Measurements from ENCODE around the gene TCF3.
A peak's percentile ranks its signal among the peaks of the same experiment; 100 is the strongest.

Gene TCF3

GRCh38 chr19:1652471-1653299 is at the start of gene TCF3:
Gene TCF3 (minus strand): TSS chr19:1652615. CDS start chr19:1650248, 2,367 bp downstream.
- Histone ChIP-seq H2AFZ (ENCODE audit: low read depth, low read length, severe bottlenecking) (peak within 1 kb of the TSS; percentile 91), H3K27me3 (ENCODE audit: low read length) (no peaks in the 10 kb centered on the region), H3K4me3 (ENCODE audit: insufficient read depth, low read length, poor library complexity, severe bottlenecking) (peak within 1 kb of the TSS; percentile 91), H4K20me1 (ENCODE audit: low read depth, low read length) (no peaks in the 10 kb centered on the region), H3K79me2 (ENCODE audit: insufficient read depth, low read length) (peaks cover 34% of the 10 kb centered on the region), H3K36me3 (ENCODE audit: low read length) (no peaks in the 10 kb centered on the region), H3F3A (ENCODE audit: insufficient read depth) (peaks cover 30% of the 10 kb centered on the region), H3K4me2 (ENCODE audit: low read depth, low read length, poor library complexity, severe bottlenecking) (peak within 1 kb of the TSS; percentile 98), H3K9me3 (ENCODE audit: insufficient read depth, low read length) (no peaks in the 10 kb centered on the region), H3K27ac (ENCODE audit: low read depth, low read length) (peak within 1 kb of the TSS; percentile 95), H3K9me2 (replicated peaks; ENCODE audit: insufficient read depth, low read length) (no peaks in the 10 kb centered on the region), H3K9ac (ENCODE audit: low read length) (peak within 1 kb of the TSS; percentile 86)
- TF ChIP-seq, protein P1, sequence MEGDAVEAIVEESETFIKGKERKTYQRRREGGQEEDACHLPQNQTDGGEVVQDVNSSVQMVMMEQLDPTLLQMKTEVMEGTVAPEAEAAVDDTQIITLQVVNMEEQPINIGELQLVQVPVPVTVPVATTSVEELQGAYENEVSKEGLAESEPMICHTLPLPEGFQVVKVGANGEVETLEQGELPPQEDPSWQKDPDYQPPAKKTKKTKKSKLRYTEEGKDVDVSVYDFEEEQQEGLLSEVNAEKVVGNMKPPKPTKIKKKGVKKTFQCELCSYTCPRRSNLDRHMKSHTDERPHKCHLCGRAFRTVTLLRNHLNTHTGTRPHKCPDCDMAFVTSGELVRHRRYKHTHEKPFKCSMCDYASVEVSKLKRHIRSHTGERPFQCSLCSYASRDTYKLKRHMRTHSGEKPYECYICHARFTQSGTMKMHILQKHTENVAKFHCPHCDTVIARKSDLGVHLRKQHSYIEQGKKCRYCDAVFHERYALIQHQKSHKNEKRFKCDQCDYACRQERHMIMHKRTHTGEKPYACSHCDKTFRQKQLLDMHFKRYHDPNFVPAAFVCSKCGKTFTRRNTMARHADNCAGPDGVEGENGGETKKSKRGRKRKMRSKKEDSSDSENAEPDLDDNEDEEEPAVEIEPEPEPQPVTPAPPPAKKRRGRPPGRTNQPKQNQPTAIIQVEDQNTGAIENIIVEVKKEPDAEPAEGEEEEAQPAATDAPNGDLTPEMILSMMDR (IDR thresholded peaks at IDR 0.05; ENCODE audit: insufficient read depth, low read length, poor library complexity, severe bottlenecking) = no peak
- TF ChIP-seq EZH2phosphoT487 (conservative IDR thresholded peaks at IDR 0.05; ENCODE audit: low read length) = no peak

- Histone ChIP-seq H3K4me3 (ENCODE audit: insufficient read depth, low read length, poor library complexity, severe bottlenecking) (no peak overlapping the region), H3K36me3 (ENCODE audit: low read length) (no peaks in the 10 kb centered on the region), H3K9me3 (ENCODE audit: insufficient read depth, low read length) (no peaks in the 10 kb centered on the region), H3K27ac (ENCODE audit: low read depth, low read length) (no peak overlapping the region), H3K9ac (ENCODE audit: low read length) (no peak overlapping the region), H3K27me3 (ENCODE audit: low read length) (no peaks in the 10 kb centered on the region), H3F3A (ENCODE audit: insufficient read depth) (no peaks in the 10 kb centered on the region), H3K9me2 (replicated peaks; ENCODE audit: insufficient read depth, low read length) (no peaks in the 10 kb centered on the region), H4K20me1 (ENCODE audit: low read depth, low read length) (no peaks in the 10 kb centered on the region), H3K79me2 (ENCODE audit: insufficient read depth, low read length) (no peaks in the 10 kb centered on the region), H2AFZ (ENCODE audit: low read depth, low read length, severe bottlenecking) (no peak overlapping the region), H3K4me2 (ENCODE audit: low read depth, low read length, poor library complexity, severe bottlenecking) (no peak overlapping the region)
- TF ChIP-seq, protein P1 (IDR thresholded peaks at IDR 0.05; ENCODE audit: insufficient read depth, low read length, poor library complexity, severe bottlenecking) = no peak
- TF ChIP-seq EZH2phosphoT487 (conservative IDR thresholded peaks at IDR 0.05; ENCODE audit: low read length) = no peak
These were observed 48.6 kb upstream of the TCF3 start for GRCh38 chr19:1700733-1701663.

DNA sequence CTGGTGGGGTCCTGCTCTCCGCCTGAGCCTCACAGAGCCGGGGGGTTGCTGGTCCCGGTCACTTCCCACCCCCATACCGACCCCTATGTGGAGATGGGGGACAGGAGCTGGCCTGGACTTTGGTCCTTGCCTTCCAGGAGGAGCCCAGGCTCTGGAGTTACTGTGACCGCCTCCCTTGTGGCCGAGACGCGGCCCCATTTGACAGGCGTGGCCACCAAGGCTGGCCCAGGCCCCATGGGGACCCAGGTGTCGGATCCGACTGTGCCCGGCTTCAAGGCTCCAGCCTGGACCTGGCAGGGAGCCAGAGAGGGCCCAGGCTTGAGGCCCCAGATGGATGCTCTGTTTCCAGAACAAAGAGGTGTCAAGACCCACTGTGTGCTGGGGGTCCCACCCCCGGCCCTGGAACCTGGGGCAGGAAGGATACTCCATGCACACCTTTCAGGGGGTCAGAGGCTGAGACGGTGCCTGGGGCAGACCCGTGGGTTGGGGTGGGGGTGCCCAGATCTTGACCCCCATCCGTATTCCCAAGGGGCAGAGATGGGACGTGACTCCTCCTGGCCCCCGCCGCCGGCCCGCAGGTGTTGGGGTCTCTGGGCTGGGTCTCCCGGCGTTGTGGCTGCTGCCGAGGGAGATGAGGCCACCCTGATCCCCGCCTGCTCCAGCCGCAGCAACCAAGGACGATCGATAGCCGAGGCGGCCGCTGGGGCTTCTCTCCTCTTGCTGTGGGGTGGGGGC is 47.8 kb upstream of the TCF3 start:
- Histone ChIP-seq H3K4me2 (ENCODE audit: low read depth, low read length, poor library complexity, severe bottlenecking) (no peak overlapping the region), H3K9ac (ENCODE audit: low read length) (no peak overlapping the region), H4K20me1 (ENCODE audit: low read depth, low read length) (no peaks in the 10 kb centered on the region), H3K9me2 (replicated peaks; ENCODE audit: insufficient read depth, low read length) (no peaks in the 10 kb centered on the region), H2AFZ (ENCODE audit: low read depth, low read length, severe bottlenecking) (no peak overlapping the region), H3K36me3 (ENCODE audit: low read length) (no peaks in the 10 kb centered on the region), H3F3A (ENCODE audit: insufficient read depth) (no peaks in the 10 kb centered on the region), H3K27ac (ENCODE audit: low read depth, low read length) (no peak overlapping the region), H3K9me3 (ENCODE audit: insufficient read depth, low read length) (no peaks in the 10 kb centered on the region), H3K79me2 (ENCODE audit: insufficient read depth, low read length) (no peaks in the 10 kb centered on the region), H3K4me3 (ENCODE audit: insufficient read depth, low read length, poor library complexity, severe bottlenecking) (no peak overlapping the region), H3K27me3 (ENCODE audit: low read length) (no peaks in the 10 kb centered on the region)
- TF ChIP-seq, protein P1 (IDR thresholded peaks at IDR 0.05; ENCODE audit: insufficient read depth, low read length, poor library complexity, severe bottlenecking) = no peak
- TF ChIP-seq EZH2phosphoT487 (conservative IDR thresholded peaks at IDR 0.05; ENCODE audit: low read length) = no peak
